CD14-positive monocyte (primary cell): ENCODE results near the gene ZNF451. TPM values are rescaled to one million over a fixed set of nuclear protein-coding genes. Genes with fewer than 3 reads are reported as not detected.

Experiments used
- DNase-seq, 3 donors: peaks; one replicate each; pipeline ENCODE4 v3.0.0-alpha.2; 2011 to 2022
- H2AFZ ChIP-seq: 2 replicates; pipeline ENCODE4 v1.6.0; 2012; ENCODE audit warnings: mild to moderate bottlenecking, low read depth, low read length, inconsistent platforms; ENCODE audit not compliant: insufficient read depth, poor library complexity, severe bottlenecking
- H3K27ac ChIP-seq, 2 donors: 1 replicate in 1 of 2; 2 replicates in 1 of 2; pipeline ENCODE4 v1.5.1; 2012 to 2013; ENCODE audit warnings: low read length in 2 of 2, control low read depth in 1 of 2, inconsistent platforms in 1 of 2, low read depth in 1 of 2, mild to moderate bottlenecking in 1 of 2
- H3K27me3 ChIP-seq, 2 donors: one replicate each; pipeline versions ENCODE4 v1.6.0 to v1.6.1; 2011 to 2013; ENCODE audit warnings: low read length in 2 of 2; ENCODE audit not compliant: control insufficient read depth in 2 of 2, insufficient read depth in 2 of 2
- H3K36me3 ChIP-seq, 2 donors: replicated peaks in 1 of 2; 1 replicate in 1 of 2; 2 replicates in 1 of 2; pipeline versions ENCODE4 v1.5.1 to v1.6.1; 2012 to 2013; ENCODE audit warnings: low read length in 2 of 2, control low read depth in 1 of 2, inconsistent platforms in 1 of 2, mild to moderate bottlenecking in 1 of 2; ENCODE audit not compliant: insufficient read depth in 2 of 2, control insufficient read depth in 1 of 2
- H3K4me1 ChIP-seq, 2 donors: 1 replicate in 1 of 2; 2 replicates in 1 of 2; pipeline versions ENCODE4 v1.5.1 to v1.6.1; 2012 to 2013; ENCODE audit warnings: low read length in 2 of 2, control low read depth in 1 of 2, inconsistent platforms in 1 of 2, mild to moderate bottlenecking in 1 of 2, moderate library complexity in 1 of 2; ENCODE audit not compliant: insufficient read depth in 2 of 2, control insufficient read depth in 1 of 2
- H3K4me2 ChIP-seq: replicated peaks from 2 replicates; pipeline ENCODE3; 2012; ENCODE audit warnings: low read length, moderate library complexity, mild to moderate bottlenecking; ENCODE audit not compliant: poor library complexity, severe bottlenecking; ENCODE audit errors: extremely low read depth
- H3K4me3 ChIP-seq, 3 experiments: fragments of 200-600 bp in 1 of 3; sonication (generic) in 1 of 3; replicated peaks in 1 of 3; 1 replicate in 2 of 3; 2 replicates in 1 of 3; pipeline ENCODE4 v1.5.1; 2011 to 2013; ENCODE audit warnings: low read length in 3 of 3, mild to moderate bottlenecking in 3 of 3, control low read depth in 2 of 3, low read depth in 2 of 3, inconsistent platforms in 1 of 3, moderate library complexity in 1 of 3
- H3K79me2 ChIP-seq: 2 replicates; pipeline ENCODE4 v1.6.0; 2012; ENCODE audit warnings: mild to moderate bottlenecking, control low read depth, inconsistent platforms, low read length, moderate library complexity; ENCODE audit not compliant: insufficient read depth
- H3K9ac ChIP-seq: 2 replicates; pipeline ENCODE4 v1.6.0; 2017; ENCODE audit warnings: low read length, mild to moderate bottlenecking; ENCODE audit not compliant: insufficient read depth, poor library complexity, severe bottlenecking
- H3K9me3 ChIP-seq, 2 donors: replicated peaks in 1 of 2; 1 replicate in 1 of 2; 2 replicates in 1 of 2; pipeline versions ENCODE4 v1.5.1 to v1.6.1; 2012 to 2013; ENCODE audit warnings: low read length in 2 of 2, control low read depth in 1 of 2; ENCODE audit not compliant: control insufficient read depth in 1 of 2, insufficient read depth in 1 of 2
- H4K20me1 ChIP-seq: 2 replicates; pipeline ENCODE4 v1.6.0; 2012; ENCODE audit warnings: mild to moderate bottlenecking, low read length, control low read depth, moderate library complexity; ENCODE audit not compliant: insufficient read depth
- H3K27ac Mint-ChIP-seq, 7 donors: one replicate each; pipeline ENCODE4 v1.8.0; 2020; ENCODE audit warnings: mild to moderate bottlenecking in 7 of 7, mixed read lengths in 7 of 7, moderate library complexity in 6 of 7, inconsistent platforms in 2 of 7
- H3K27me3 Mint-ChIP-seq, 3 donors: one replicate each; pipeline ENCODE4 v1.8.0; 2021 to 2022; ENCODE audit warnings: low read depth in 3 of 3, mild to moderate bottlenecking in 3 of 3, mixed read lengths in 3 of 3, moderate library complexity in 3 of 3, inconsistent platforms in 1 of 3
- H3K36me3 Mint-ChIP-seq, 2 donors: one replicate each; pipeline ENCODE4 v1.8.0; 2020; ENCODE audit warnings: mixed read lengths in 2 of 2, inconsistent platforms in 1 of 2, mild to moderate bottlenecking in 1 of 2
- H3K4me1 Mint-ChIP-seq: one replicate; pipeline ENCODE4 v1.8.0; 2020; ENCODE audit warnings: mild to moderate bottlenecking, mixed read lengths
- H3K4me3 Mint-ChIP-seq, 2 donors: one replicate each; pipeline ENCODE4 v1.8.0; 2020; ENCODE audit warnings: mild to moderate bottlenecking in 2 of 2, mixed read lengths in 2 of 2, moderate library complexity in 1 of 2
- H3K9me3 Mint-ChIP-seq, 7 donors: one replicate each; pipeline ENCODE4 v1.8.0; 2020 to 2022; ENCODE audit warnings: mixed read lengths in 7 of 7, mild to moderate bottlenecking in 6 of 7, moderate library complexity in 6 of 7, inconsistent platforms in 2 of 7
- WGBS: methylation state at CpG from one replicate; pipeline ENCODE4 v1.1.5; 2013; ENCODE audit warnings: missing lambda C conversion rate; ENCODE audit not compliant: insufficient coverage; 5-methylcytosine and 5-hydroxymethylcytosine counted together
- intact Hi-C, 2 donors: fragments of 100-400 bp; cut with micrococcal nuclease; formaldehyde crosslinking; loops; one replicate each; pipeline versions ENCODE4 v1.15.0 to v1.15.1; 2023
- polyA plus RNA-seq, 3 donors: library from polyadenylated mRNA; depleted of rRNA in 1 of 3; unstranded in 2 of 3; stranded (reverse) in 1 of 3; fragments of 300-500 nt in 2 of 3; fragments of >200 nt in 1 of 3; fragmentation: Illumina TruSeq in 2 of 3; gene quantifications; 1 replicate in 2 of 3; 2 replicates in 1 of 3; pipeline ENCODE4 v1.2.3, GENCODE V29; 2012 to 2021
- TF ChIP-seq, protein P1 (sequence below): fragments of 200-600 bp; IDR thresholded peaks from one replicate; pipeline ENCODE4 v1.8.0; 2022; ENCODE audit warnings: antibody characterized with exemption, mild to moderate bottlenecking

Gene ZNF451
- polyA plus RNA-seq, 3 donors, result 7.9 to 22.0 (median 19.1) TPM

GRCh38 chr6:57182017-57182432, 92.0 kb downstream of the ZNF451 start:
- TF ChIP-seq, protein P1, sequence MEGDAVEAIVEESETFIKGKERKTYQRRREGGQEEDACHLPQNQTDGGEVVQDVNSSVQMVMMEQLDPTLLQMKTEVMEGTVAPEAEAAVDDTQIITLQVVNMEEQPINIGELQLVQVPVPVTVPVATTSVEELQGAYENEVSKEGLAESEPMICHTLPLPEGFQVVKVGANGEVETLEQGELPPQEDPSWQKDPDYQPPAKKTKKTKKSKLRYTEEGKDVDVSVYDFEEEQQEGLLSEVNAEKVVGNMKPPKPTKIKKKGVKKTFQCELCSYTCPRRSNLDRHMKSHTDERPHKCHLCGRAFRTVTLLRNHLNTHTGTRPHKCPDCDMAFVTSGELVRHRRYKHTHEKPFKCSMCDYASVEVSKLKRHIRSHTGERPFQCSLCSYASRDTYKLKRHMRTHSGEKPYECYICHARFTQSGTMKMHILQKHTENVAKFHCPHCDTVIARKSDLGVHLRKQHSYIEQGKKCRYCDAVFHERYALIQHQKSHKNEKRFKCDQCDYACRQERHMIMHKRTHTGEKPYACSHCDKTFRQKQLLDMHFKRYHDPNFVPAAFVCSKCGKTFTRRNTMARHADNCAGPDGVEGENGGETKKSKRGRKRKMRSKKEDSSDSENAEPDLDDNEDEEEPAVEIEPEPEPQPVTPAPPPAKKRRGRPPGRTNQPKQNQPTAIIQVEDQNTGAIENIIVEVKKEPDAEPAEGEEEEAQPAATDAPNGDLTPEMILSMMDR, result no peak
- Mint-ChIP-seq H3K4me3 (no peak overlapping the region), H3K36me3 (peaks cover 11 to 16% of the 10 kb centered on the region in 2 donors), H3K9me3 (peaks cover 0 to 3% (median 0%) of the 10 kb centered on the region in 7 donors), H3K27ac (peak overlapping the region in 1 of 7 donors; percentile 66), H3K27me3 (no peaks in the 10 kb centered on the region), H3K4me1 (no peaks in the 10 kb centered on the region)
- Histone ChIP-seq H4K20me1 (no peaks in the 10 kb centered on the region), H3K36me3 (no peaks in the 10 kb centered on the region), H3K27ac (no peak overlapping the region), H2AFZ (no peak overlapping the region), H3K27me3 (no peaks in the 10 kb centered on the region), H3K9ac (no peak overlapping the region), H3K9me3 (no peaks in the 10 kb centered on the region), H3K79me2 (no peaks in the 10 kb centered on the region), H3K4me2 (no peak overlapping the region), H3K4me3 (no peak overlapping the region), H3K4me1 (no peaks in the 10 kb centered on the region)
- WGBS, result no CpG with 5 or more reads among the region's 2 CpGs
- no peak for DNase-seq
- intact Hi-C loops, result no loop called here

- H3K4me3 Mint-ChIP-seq, result no peak overlapping the region
- no peaks in the 10 kb centered on the region for H3K4me1 Mint-ChIP-seq
- Histone ChIP-seq H3K9ac (no peak overlapping the region), H3K27me3 (no peaks in the 10 kb centered on the region), H2AFZ (no peak overlapping the region), H3K4me1 (no peaks in the 10 kb centered on the region), H4K20me1 (no peaks in the 10 kb centered on the region), H3K36me3 (no peaks in the 10 kb centered on the region), H3K4me3 (no peak overlapping the region), H3K9me3 (no peaks in the 10 kb centered on the region), H3K27ac (no peak overlapping the region), H3K4me2 (no peak overlapping the region), H3K79me2 (no peaks in the 10 kb centered on the region)
- intact Hi-C loops, result no loop called here
- no peak overlapping the region for H3K27ac Mint-ChIP-seq
- 93% methylated on average over 2 of the region's 2 CpGs for WGBS
- H3K36me3 Mint-ChIP-seq, result peaks cover 11 to 16% of the 10 kb centered on the region in 2 donors
- TF ChIP-seq, protein P1, result no peak
- H3K27me3 Mint-ChIP-seq, result no peaks in the 10 kb centered on the region
- DNase-seq, result no peak
- H3K9me3 Mint-ChIP-seq, result peaks cover 0 to 3% (median 0%) of the 10 kb centered on the region in 7 donors
Observed at GRCh38 chr6:57183336-57183735, 93.3 kb downstream of the ZNF451 start.
